Endodermal cell (in vitro differentiated cells): ENCODE results near the gene CDC27. TPM values are rescaled to one million over a fixed set of nuclear protein-coding genes. Genes with fewer than 3 reads are reported as not detected.
"Not testable (repeated sequence)": the region's sequence is repeated elsewhere in the genome, so short reads cannot be mapped to it uniquely, and the experiment has no call there.

Experiments
- DNase-seq: peaks from one replicate; pipeline ENCODE4 v3.0.0-alpha.2; 2017
- H3K27ac ChIP-seq: 2 replicates; pipeline ENCODE4 v1.5.1; 2013; ENCODE audit warnings: mild to moderate bottlenecking, low read depth, low read length, moderate library complexity
- H3K27me3 ChIP-seq: 2 replicates; pipeline ENCODE4 v1.6.1; 2013; ENCODE audit warnings: mild to moderate bottlenecking, low read length, moderate library complexity; ENCODE audit not compliant: insufficient read depth, control insufficient read depth, poor library complexity, severe bottlenecking
- H3K36me3 ChIP-seq: 2 replicates; pipeline ENCODE4 v1.7.0; 2013; ENCODE audit warnings: mild to moderate bottlenecking, low read length, moderate library complexity; ENCODE audit not compliant: control insufficient read depth, insufficient read depth
- H3K4me1 ChIP-seq: one replicate; pipeline ENCODE4 v1.7.0; 2013; ENCODE audit warnings: low read length; ENCODE audit not compliant: control insufficient read depth, insufficient read depth
- H3K4me3 ChIP-seq: 2 replicates; pipeline ENCODE4 v1.5.1; 2013; ENCODE audit warnings: mild to moderate bottlenecking, low read length, moderate library complexity
- H3K9ac ChIP-seq: 2 replicates; pipeline ENCODE4 v1.6.1; 2013; ENCODE audit warnings: mild to moderate bottlenecking, low read length, moderate library complexity; ENCODE audit not compliant: poor library complexity, severe bottlenecking; ENCODE audit errors: extremely low read depth
- H3K9me3 ChIP-seq: 2 replicates; pipeline ENCODE4 v1.6.1; 2013; ENCODE audit warnings: mild to moderate bottlenecking, low read length, moderate library complexity; ENCODE audit not compliant: control insufficient read depth
- H3K27ac Mint-ChIP-seq: 2 replicates; pipeline ENCODE4 v1.8.0; 2020; ENCODE audit warnings: mixed read lengths
- H3K27me3 Mint-ChIP-seq: 2 replicates; pipeline ENCODE4 v1.8.0; 2021; ENCODE audit warnings: mild to moderate bottlenecking, mixed read lengths; ENCODE audit not compliant: insufficient read depth
- H3K36me3 Mint-ChIP-seq: 2 replicates; pipeline ENCODE4 v1.8.0; 2020; ENCODE audit warnings: low read depth, mixed read lengths
- H3K4me1 Mint-ChIP-seq: 2 replicates; pipeline ENCODE4 v1.8.0; 2020; ENCODE audit warnings: mixed read lengths
- H3K4me3 Mint-ChIP-seq: 2 replicates; pipeline ENCODE4 v1.8.0; 2020; ENCODE audit warnings: mild to moderate bottlenecking, moderate library complexity, mixed read lengths
- H3K9me3 Mint-ChIP-seq: 2 replicates; pipeline ENCODE4 v1.8.0; 2020; ENCODE audit warnings: mild to moderate bottlenecking, mixed read lengths
- WGBS, 2 experiments: methylation state at CpG; one replicate each; pipeline versions ENCODE4 v1.1.5 to v1.1.7; 2013; ENCODE audit warnings: missing lambda C conversion rate in 2 of 2, mixed read lengths in 1 of 2; ENCODE audit not compliant: insufficient coverage in 1 of 2, insufficient read length in 1 of 2; 5-methylcytosine and 5-hydroxymethylcytosine counted together
- total RNA-seq, 2 donors: library from RNA; stranded (reverse); fragmentation: NEBNext Ultra II Directional in 1 of 2; extraction: Animal tissue kit (Norgen Biotek cat#: 25700) in 1 of 2; gene quantifications; 2 replicates in 1 of 2; 3 replicates in 1 of 2; pipeline ENCODE4 v1.2.1, GENCODE V29; 2021
- TF ChIP-seq, protein P1 (sequence below): fragments of 200-600 bp; sonication (generic); conservative IDR thresholded peaks from 2 replicates; pipeline ENCODE4 v1.5.0; 2021; ENCODE audit warnings: antibody characterized with exemption, mild to moderate bottlenecking

CDC27 gene
- total RNA-seq, 2 donors from 2014 or later: 72.1 to 108 TPM

DNA sequence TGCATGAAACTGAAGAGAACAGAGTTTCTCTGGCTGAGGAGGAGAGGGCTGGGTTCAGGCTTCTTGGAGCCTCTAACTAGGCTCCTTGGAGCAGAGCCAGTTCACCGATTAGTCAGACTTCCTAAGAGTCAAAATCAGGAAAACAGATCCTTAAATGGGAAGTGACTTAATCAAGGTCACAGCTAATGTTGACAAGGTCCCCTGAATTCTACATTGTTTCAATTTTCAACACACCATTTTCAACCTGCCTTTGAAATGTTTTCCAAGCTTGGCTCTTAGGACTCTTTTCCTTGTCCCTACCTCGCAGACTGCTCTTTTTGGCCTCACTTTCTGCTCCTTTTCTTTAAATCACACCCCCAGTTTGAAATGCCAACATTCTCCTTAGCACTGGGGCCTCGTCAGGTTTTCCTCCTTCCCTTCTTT, 36.4 kb upstream of the CDC27 start:
- WGBS, 2 experiments: 83 to 89% methylated on average over 2 to 3 of the region's 3 CpGs
- Mint-ChIP-seq H3K27ac (no peak overlapping the region), H3K36me3 (peaks cover 10% of the 10 kb centered on the region), H3K4me1 (peaks cover 13% of the 10 kb centered on the region), H3K9me3 (peaks cover 19% of the 10 kb centered on the region), H3K27me3 (peaks cover 29% of the 10 kb centered on the region), H3K4me3 (no peak overlapping the region)
- peaks cover 17% of the 10 kb centered on the region for H3K9me3 ChIP-seq
- TF ChIP-seq, protein P1, sequence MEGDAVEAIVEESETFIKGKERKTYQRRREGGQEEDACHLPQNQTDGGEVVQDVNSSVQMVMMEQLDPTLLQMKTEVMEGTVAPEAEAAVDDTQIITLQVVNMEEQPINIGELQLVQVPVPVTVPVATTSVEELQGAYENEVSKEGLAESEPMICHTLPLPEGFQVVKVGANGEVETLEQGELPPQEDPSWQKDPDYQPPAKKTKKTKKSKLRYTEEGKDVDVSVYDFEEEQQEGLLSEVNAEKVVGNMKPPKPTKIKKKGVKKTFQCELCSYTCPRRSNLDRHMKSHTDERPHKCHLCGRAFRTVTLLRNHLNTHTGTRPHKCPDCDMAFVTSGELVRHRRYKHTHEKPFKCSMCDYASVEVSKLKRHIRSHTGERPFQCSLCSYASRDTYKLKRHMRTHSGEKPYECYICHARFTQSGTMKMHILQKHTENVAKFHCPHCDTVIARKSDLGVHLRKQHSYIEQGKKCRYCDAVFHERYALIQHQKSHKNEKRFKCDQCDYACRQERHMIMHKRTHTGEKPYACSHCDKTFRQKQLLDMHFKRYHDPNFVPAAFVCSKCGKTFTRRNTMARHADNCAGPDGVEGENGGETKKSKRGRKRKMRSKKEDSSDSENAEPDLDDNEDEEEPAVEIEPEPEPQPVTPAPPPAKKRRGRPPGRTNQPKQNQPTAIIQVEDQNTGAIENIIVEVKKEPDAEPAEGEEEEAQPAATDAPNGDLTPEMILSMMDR: no peak
- peaks cover 2% of the 10 kb centered on the region for H3K4me1 ChIP-seq
- H3K36me3 ChIP-seq: peaks cover 24% of the 10 kb centered on the region
- H3K9ac ChIP-seq: no peak overlapping the region
- H3K4me3 ChIP-seq: no peak overlapping the region
- no peak for DNase-seq
- no peak overlapping the region for H3K27ac ChIP-seq
- H3K27me3 ChIP-seq: no peaks in the 10 kb centered on the region

DNA sequence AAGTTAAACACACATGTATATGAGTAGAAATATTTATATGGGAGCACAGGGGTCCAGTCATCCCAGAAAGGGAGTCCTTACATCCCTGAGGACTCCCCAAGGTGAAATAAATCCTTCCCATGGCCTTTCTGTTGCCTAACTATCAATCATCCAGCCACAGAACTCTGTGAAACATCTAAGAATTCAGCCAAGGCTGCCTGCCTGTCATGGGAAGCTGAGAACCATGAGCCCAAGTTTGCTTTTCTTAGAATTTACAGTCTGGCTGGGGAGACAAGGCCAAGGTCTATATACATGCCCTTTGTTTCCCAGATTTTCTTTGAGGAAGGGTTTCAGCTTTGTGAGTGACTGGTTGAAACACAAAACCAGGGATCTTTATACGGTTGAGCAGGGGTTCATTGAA, 35.9 kb upstream of the CDC27 start:
- Mint-ChIP-seq H3K27me3 (peaks cover 27% of the 10 kb centered on the region), H3K9me3 (peaks cover 19% of the 10 kb centered on the region), H3K4me3 (no peak overlapping the region), H3K27ac (no peak overlapping the region), H3K36me3 (peaks cover 10% of the 10 kb centered on the region), H3K4me1 (peaks cover 13% of the 10 kb centered on the region)
- DNase-seq: no peak
- Histone ChIP-seq H3K9ac (no peak overlapping the region), H3K27me3 (no peaks in the 10 kb centered on the region), H3K27ac (no peak overlapping the region), H3K4me1 (peaks cover 7% of the 10 kb centered on the region), H3K9me3 (peaks cover 17% of the 10 kb centered on the region), H3K4me3 (no peak overlapping the region), H3K36me3 (peaks cover 24% of the 10 kb centered on the region)
- TF ChIP-seq, protein P1: no peak
- WGBS, 2 experiments: 85 to 88% methylated on average over 1 of the region's 1 CpG

DNA sequence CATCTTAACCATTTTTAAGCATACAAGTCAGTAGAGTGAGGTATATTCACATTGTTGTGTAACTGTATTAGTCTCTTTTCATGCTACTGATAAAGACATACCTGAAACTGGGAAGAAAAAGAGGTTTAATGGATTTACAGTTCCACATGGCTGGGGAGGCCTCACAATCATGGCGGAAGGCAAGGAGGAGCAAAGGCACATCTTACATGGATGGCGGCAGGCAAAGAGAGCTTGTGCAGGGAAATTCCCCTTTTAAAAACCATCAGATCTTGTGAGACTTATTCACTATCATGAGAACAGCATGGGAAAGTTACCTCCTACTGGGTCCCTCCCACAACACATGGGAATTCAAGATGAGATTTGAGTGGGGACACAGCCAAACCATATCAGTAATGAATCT, 35.0 kb upstream of the CDC27 start:
- peaks cover 17% of the 10 kb centered on the region for H3K9me3 ChIP-seq
- not testable (repeated sequence) for H3K4me3 ChIP-seq, H3K27ac ChIP-seq, H3K27me3 ChIP-seq, H3K27ac Mint-ChIP-seq, H3K36me3 Mint-ChIP-seq, H3K4me3 Mint-ChIP-seq, H3K9ac ChIP-seq, DNase-seq
- 95 to 97% methylated on average over 2 of the region's 2 CpGs for WGBS, 2 experiments
- Mint-ChIP-seq H3K9me3 (peaks cover 19% of the 10 kb centered on the region), H3K4me1 (peaks cover 20% of the 10 kb centered on the region), H3K27me3 (peaks cover 31% of the 10 kb centered on the region)
- H3K36me3 ChIP-seq: peaks cover 24% of the 10 kb centered on the region
- peaks cover 15% of the 10 kb centered on the region for H3K4me1 ChIP-seq

DNA sequence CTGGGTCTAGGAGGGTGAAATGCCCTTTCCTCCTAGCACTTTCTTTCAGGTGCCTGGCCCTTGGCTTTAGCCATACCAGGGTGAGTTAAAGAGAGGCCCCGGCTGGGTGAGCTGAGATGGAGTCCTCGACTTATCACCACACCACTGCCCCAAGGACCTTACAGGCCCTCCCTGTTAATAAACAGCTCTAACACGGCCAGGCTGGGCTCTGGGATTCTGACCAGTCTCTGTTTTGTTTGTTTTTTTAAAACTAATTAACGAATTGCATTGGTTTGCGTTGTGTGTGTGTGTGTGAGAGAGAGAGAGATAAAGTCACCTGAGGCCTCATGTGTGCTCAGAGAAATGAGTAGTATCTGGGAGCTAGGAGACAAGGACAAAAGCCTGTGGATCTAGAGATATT, 34.4 kb upstream of the CDC27 start:
- no peaks in the 10 kb centered on the region for H3K27me3 ChIP-seq
- H3K4me3 ChIP-seq: no peak overlapping the region
- Mint-ChIP-seq H3K9me3 (peaks cover 19% of the 10 kb centered on the region), H3K36me3 (peaks cover 10% of the 10 kb centered on the region), H3K4me1 (peaks cover 27% of the 10 kb centered on the region), H3K4me3 (no peak overlapping the region), H3K27me3 (peaks cover 31% of the 10 kb centered on the region), H3K27ac (no peak overlapping the region)
- no peak overlapping the region for H3K9ac ChIP-seq
- DNase-seq: no peak
- H3K9me3 ChIP-seq: peaks cover 17% of the 10 kb centered on the region
- peaks cover 19% of the 10 kb centered on the region for H3K4me1 ChIP-seq
- peaks cover 24% of the 10 kb centered on the region for H3K36me3 ChIP-seq
- H3K27ac ChIP-seq: no peak overlapping the region
- TF ChIP-seq, protein P1: no peak
- WGBS, 2 experiments: 90 to 94% methylated on average over 3 to 5 of the region's 5 CpGs
